HepG2 (cell line): ENCODE measurements around the gene RNU4-1. TPM values are rescaled to one million over a fixed set of nuclear protein-coding genes. Genes with fewer than 3 reads are reported as not detected.
A peak's percentile ranks its signal among the peaks of the same experiment; 100 is the strongest.

Experiments used
- HOMEZ ChIP-seq: IDR thresholded peaks from 2 replicates; pipeline ENCODE4 v1.6.1; 2016; ENCODE audit warnings: low read depth
- KAT8 ChIP-seq: IDR thresholded peaks from 2 replicates; pipeline ENCODE4 v1.6.1; 2016; ENCODE audit warnings: missing genetic modification reagents, missing compliant biosample characterization
- POGZ ChIP-seq: sonication (generic); formaldehyde crosslinking; IDR thresholded peaks from 2 replicates; pipeline ENCODE4 v1.4.0; 2020; ENCODE audit warnings: mild to moderate bottlenecking, missing genetic modification reagents
- SAFB2 ChIP-seq: sonication (generic); formaldehyde crosslinking; IDR thresholded peaks from 2 replicates; pipeline ENCODE4 v1.5.1; 2020; ENCODE audit warnings: missing genetic modification reagents, low read depth, mild to moderate bottlenecking, borderline replicate concordance
- SIN3A ChIP-seq: IDR thresholded peaks from 2 replicates; pipeline ENCODE4 v1.6.1; 2011; ENCODE audit warnings: low read depth, mild to moderate bottlenecking, control low read depth, low read length, borderline replicate concordance
- SOX13 ChIP-seq, 3 experiments: fragments of 450-650 bp in 1 of 3; sonication (generic) in 1 of 3; formaldehyde crosslinking in 1 of 3; IDR thresholded peaks in 2 of 3; conservative IDR thresholded peaks in 1 of 3; 2 replicates each; pipeline versions ENCODE4 v1.5.0 to v1.6.1; 2016 to 2020; ENCODE audit warnings: antibody characterized with exemption in 1 of 3, mild to moderate bottlenecking in 1 of 3, missing compliant biosample characterization in 1 of 3, missing genetic modification reagents in 1 of 3, moderate library complexity in 1 of 3
- SOX5 ChIP-seq: IDR thresholded peaks from 2 replicates; pipeline ENCODE4 v1.6.1; 2016; ENCODE audit warnings: borderline replicate concordance
- THAP9 ChIP-seq: sonication (generic); formaldehyde crosslinking; IDR thresholded peaks from 2 replicates; pipeline ENCODE4; 2020; ENCODE audit warnings: missing genetic modification reagents, mild to moderate bottlenecking, borderline replicate concordance
- ZBTB10 ChIP-seq: sonication (generic); formaldehyde crosslinking; IDR thresholded peaks from 2 replicates; pipeline ENCODE4 v1.4.0; 2020; ENCODE audit warnings: missing genetic modification reagents, borderline replicate concordance
- ZNF142 ChIP-seq: sonication (generic); formaldehyde crosslinking; IDR thresholded peaks from 2 replicates; pipeline ENCODE4 v1.4.0; 2020; ENCODE audit warnings: missing genetic modification reagents
- ZNF382 ChIP-seq: sonication (generic); formaldehyde crosslinking; IDR thresholded peaks from 2 replicates; pipeline ENCODE4 v1.5.0; 2020; ENCODE audit warnings: missing genetic modification reagents, mild to moderate bottlenecking, borderline replicate concordance
- ZNF446 ChIP-seq: sonication (generic); formaldehyde crosslinking; IDR thresholded peaks from 2 replicates; pipeline ENCODE4 v1.5.0; 2020; ENCODE audit warnings: mild to moderate bottlenecking, missing genetic modification reagents
- ZNF589 ChIP-seq: sonication (generic); formaldehyde crosslinking; conservative IDR thresholded peaks from 2 replicates; pipeline ENCODE4 v1.8.0; 2022; ENCODE audit warnings: mild to moderate bottlenecking, moderate library complexity, missing genetic modification reagents
- polyA plus RNA-seq, 8 experiments: library from polyadenylated mRNA; depleted of rRNA in 3 of 8; stranded (reverse) in 7 of 8; unstranded in 1 of 8; fragments of >200 nt; fragmentation: Illumina TruSeq in 4 of 8; extraction: Trizol in 4 of 8; gene quantifications; 2 replicates each; pipeline versions ENCODE4 v1.2.1 to v1.2.3, GENCODE V29; 2011 to 2016; ENCODE audit warnings: low read depth in 4 of 8, missing spikeins in 1 of 8, mixed read lengths in 1 of 8; ENCODE audit not compliant: insufficient read depth in 1 of 8
- total RNA-seq, 5 experiments: library from RNA; depleted of rRNA; stranded (reverse); fragments of >200 nt; fragmentation: Illumina TruSeq; extraction: Trizol; gene quantifications; 2 replicates each; pipeline ENCODE4 v1.2.3, GENCODE V29; 2016; ENCODE audit warnings: low read depth in 1 of 5

Gene RNU4-1
- total and polyA plus RNA-seq, 2 of the 13 experiments (the other 11 are each of a cell fraction or from before 2014, with no cell fraction given) = 7,407 TPM; not detected in 1

GRCh38 chr12:120317224-120318105 is 24.4 kb upstream of the RNU4-1 start (continued):
- TF ChIP-seq ZNF142 (CRISPR knock-in tag) = peak; percentile 74; the same call in 1 of the 2 replicates
- peak; percentile 58; the same call in 1 of the 2 replicates for TF ChIP-seq ZBTB10 (CRISPR knock-in tag)
- peak; percentile 47; the same call in 1 of the 2 replicates for TF ChIP-seq SOX5 (CRISPR knock-in tag)
- TF ChIP-seq ZNF446 (CRISPR knock-in tag) = 0 out of 2 replicates have a peak, but pooled peaks have one; percentile 47
- no peak for TF ChIP-seq ZNF589 (CRISPR knock-in tag)
- peak; percentile 68; the same call in 1 of the 2 replicates for TF ChIP-seq HOMEZ (CRISPR knock-in tag)
- peak; percentile 61; the same call in 1 of the 2 replicates for TF ChIP-seq KAT8 (CRISPR knock-in tag)
- peak; percentile 57; the same call in 1 of the 2 replicates for TF ChIP-seq SAFB2 (CRISPR knock-in tag)
- TF ChIP-seq SOX13 (IDR thresholded peaks at IDR 0.05) = no peak
- no peak for TF ChIP-seq SOX13 (CRISPR knock-in tag; conservative IDR thresholded peaks at IDR 0.05 in 1 of 2, IDR thresholded peaks at IDR 0.05 in 1 of 2)
- peak; percentile 71 for TF ChIP-seq SIN3A
- peak; percentile 89 for TF ChIP-seq POGZ (CRISPR knock-in tag)
- TF ChIP-seq ZNF382 = no peak
- TF ChIP-seq THAP9 (CRISPR knock-in tag) = peak; percentile 77; the same call in 1 of the 2 replicates
